Fibroblast of the aortic adventitia (primary cell): ENCODE data around the gene COL6A1. TPM values are rescaled to one million over a fixed set of nuclear protein-coding genes. Genes with fewer than 3 reads are reported as not detected.

Source experiments
- DNase-seq: peaks from one replicate; pipeline ENCODE4 v3.0.0-alpha.2; 2010; ENCODE audit warnings: low read depth
- H3K4me3 ChIP-seq: 2 replicates; pipeline ENCODE4 v1.5.1; 2011; ENCODE audit warnings: low read depth, mild to moderate bottlenecking, control low read depth, low read length, moderate library complexity
- CTCF ChIP-seq: IDR thresholded peaks from 2 replicates; pipeline ENCODE4 v1.5.1; 2011; ENCODE audit warnings: mild to moderate bottlenecking, low read length, control low read depth, inconsistent platforms; ENCODE audit not compliant: insufficient read depth
- total RNA-seq: library from RNA; depleted of rRNA; stranded (reverse); fragments of >200 nt; gene quantifications from 2 replicates; pipeline ENCODE4 v1.2.3, GENCODE V29; 2012; ENCODE audit warnings: low replicate concordance

The COL6A1 gene
- total RNA-seq, 1 donor, result 1,082 TPM

- no peak for TF ChIP-seq CTCF
- DNase-seq, result no peak
- no peak overlapping the region for H3K4me3 ChIP-seq
Measured at GRCh38 chr21:45992301-45993209, 11.0 kb downstream of the COL6A1 start.

GRCh38 chr21:45993210-45994085 lies 11.9 kb downstream of the COL6A1 start:
- no peak for TF ChIP-seq CTCF
- no peak for DNase-seq
- H3K4me3 ChIP-seq, result no peak overlapping the region

GRCh38 chr21:45994086-45994661 lies 12.6 kb downstream of the COL6A1 start:
- DNase-seq, result peak; percentile 25
- no peak for TF ChIP-seq CTCF
- no peak overlapping the region for H3K4me3 ChIP-seq

- DNase-seq, result no peak
- no peak for TF ChIP-seq CTCF
- H3K4me3 ChIP-seq, result no peak overlapping the region
Measured at GRCh38 chr21:45994759-45995685, 13.5 kb downstream of the COL6A1 start.

GRCh38 chr21:45995686-45996179 lies 14.2 kb downstream of the COL6A1 start:
- TF ChIP-seq CTCF, result no peak
- DNase-seq, result no peak
- H3K4me3 ChIP-seq, result no peak overlapping the region
